Activated CD8-positive, alpha-beta memory T cell treated with anti-CD3 and anti-CD28 coated beads for 1 hour (primary cell): ENCODE results near the gene CCDC102A.

Source experiments
- DNase-seq, 2 donors: peaks; one replicate each; pipeline ENCODE4 v3.0.0-alpha.2; 2020; ENCODE audit warnings: low read depth in 1 of 2; ENCODE audit errors: extremely low read depth in 1 of 2

CCDC102A gene

GRCh38 chr16:57522960-57523359, 13.4 kb downstream of the CCDC102A start:
- DNase-seq, result no peak

GRCh38 chr16:57519796-57520360, 16.5 kb downstream of the CCDC102A start:
- peak; percentile 57 to 77 for DNase-seq

- DNase-seq, result no peak
Observed at GRCh38 chr16:57518922-57519321, 17.4 kb downstream of the CCDC102A start.

GRCh38 chr16:57518520-57518919, 17.9 kb downstream of the CCDC102A start:
- DNase-seq, result no peak

- no peak for DNase-seq
Observed at GRCh38 chr16:57517397-57518367, 18.7 kb downstream of the CCDC102A start.

GRCh38 chr16:57516773-57517172, 19.6 kb downstream of the CCDC102A start:
- no peak for DNase-seq

- DNase-seq, result no peak
Observed at GRCh38 chr16:57516176-57516725, 20.1 kb downstream of the CCDC102A start.

- no peak for DNase-seq
Observed at GRCh38 chr16:57514791-57515600, 21.4 kb downstream of the CCDC102A start.

- no peak for DNase-seq
Observed at GRCh38 chr16:57514371-57514770, 22.0 kb downstream of the CCDC102A start.

GRCh38 chr16:57513371-57514102, 22.8 kb downstream of the CCDC102A start:
- DNase-seq, result no peak

DNA sequence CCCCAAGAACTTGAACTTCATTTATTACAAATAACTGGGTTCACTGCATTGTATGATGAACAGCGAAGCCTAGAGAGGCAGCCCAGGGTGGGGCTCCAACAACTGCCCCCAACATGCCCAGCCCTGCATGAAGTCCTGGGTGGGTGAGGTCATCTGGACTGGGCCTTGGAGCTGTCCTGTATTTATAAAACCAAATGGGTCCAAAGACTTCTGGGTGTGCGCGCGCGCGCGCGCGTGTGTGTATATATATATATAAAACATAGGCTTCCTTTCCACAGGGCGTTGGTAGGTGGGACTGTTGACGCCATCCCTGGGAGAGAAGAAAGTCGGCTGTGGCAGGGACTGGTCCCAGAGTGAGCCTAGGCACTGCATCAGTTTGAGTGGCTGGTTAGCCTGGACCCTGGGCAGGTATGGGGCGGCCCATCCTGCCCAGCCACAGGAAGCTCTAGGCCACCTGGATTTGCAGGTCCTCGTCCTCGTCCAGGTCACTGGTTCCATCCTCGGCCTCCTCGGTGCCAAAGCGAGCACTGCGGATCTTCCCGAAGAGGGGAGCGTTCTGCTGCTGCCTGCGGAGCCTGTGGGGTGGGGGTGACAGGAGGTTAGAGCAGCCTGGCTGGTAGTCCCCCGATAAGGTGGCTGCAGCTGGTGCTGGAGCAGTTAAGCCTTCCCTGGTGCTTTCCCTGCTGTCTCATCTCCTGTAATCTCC, 23.9 kb downstream of the CCDC102A start:
- DNase-seq, result no peak

GRCh38 chr16:57510016-57510871, 26.1 kb downstream of the CCDC102A start:
- DNase-seq, result no peak

- no peak for DNase-seq
Observed at GRCh38 chr16:57509231-57509923, 27.0 kb downstream of the CCDC102A start.

DNA sequence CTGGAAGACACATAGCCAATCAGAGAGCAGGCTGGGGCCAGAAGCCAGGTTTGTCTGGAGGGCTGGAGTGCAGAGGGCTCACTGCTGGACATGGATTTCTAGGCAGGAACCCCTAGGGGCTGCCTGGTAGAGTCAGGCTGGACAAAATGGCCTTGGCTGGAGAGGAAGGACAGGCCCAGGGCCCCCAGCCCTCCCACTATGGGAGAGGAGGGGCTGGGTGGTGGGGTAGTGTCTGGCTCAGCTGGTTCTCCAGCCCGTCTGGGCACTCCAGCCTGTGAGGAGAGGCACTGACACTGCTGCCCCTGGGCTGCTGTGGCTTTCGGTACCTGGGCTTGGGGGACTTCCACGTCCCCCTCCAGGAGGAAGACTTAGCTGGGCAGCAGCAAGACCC, 28.3 kb downstream of the CCDC102A start:
- no peak for DNase-seq

- no peak for DNase-seq
Observed at GRCh38 chr16:57507136-57508034, 29.0 kb downstream of the CCDC102A start.

- no peak for DNase-seq
Observed at GRCh38 chr16:57505169-57505568, 31.2 kb downstream of the CCDC102A start.

DNA sequence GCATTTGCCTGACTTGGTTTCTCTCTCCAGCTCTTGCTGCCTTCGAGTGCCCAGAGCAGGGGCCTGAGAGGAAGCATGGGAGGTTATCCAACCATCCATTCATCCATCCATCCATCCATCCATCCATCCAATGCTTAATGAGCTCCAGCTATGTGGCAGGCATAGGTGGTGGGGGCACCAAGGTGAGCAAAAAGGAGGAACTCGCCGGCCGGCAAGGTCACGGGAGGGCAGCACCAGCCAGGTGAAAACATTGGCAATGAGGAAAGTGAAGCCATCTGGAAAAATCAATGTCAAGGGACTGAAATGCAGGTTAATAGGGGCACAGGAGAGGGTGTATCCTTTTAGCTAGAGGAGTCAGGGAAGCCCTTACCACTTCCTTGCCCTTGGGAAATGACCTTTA, 31.9 kb downstream of the CCDC102A start:
- DNase-seq, result no peak
